Tibial nerve (tissue), 4 donors: Measurements from ENCODE around the gene RAB20. TPM values are rescaled to one million over a fixed set of nuclear protein-coding genes. Genes with fewer than 3 reads are reported as not detected.

Experiments
- DNase-seq, 2 donors: peaks; one replicate each; pipeline ENCODE4 v3.0.0-alpha.2; 2019; ENCODE audit warnings: low spot score in 2 of 2
- H3K27ac ChIP-seq, 4 donors: fragments of 200-600 bp; sonication (generic) in 3 of 4; one replicate each; pipeline ENCODE4 v1.5.1; 2017 to 2019; ENCODE audit warnings: mild to moderate bottlenecking in 1 of 4
- H3K27me3 ChIP-seq, 2 donors: fragments of 200-600 bp; sonication (generic) in 1 of 2; one replicate each; pipeline versions ENCODE4 v1.5.1 to v1.6.0; 2017 to 2019
- H3K36me3 ChIP-seq, 3 donors: fragments of 200-600 bp; sonication (generic); one replicate each; pipeline ENCODE4 v1.5.1; 2018 to 2019
- H3K4me1 ChIP-seq, 4 donors: fragments of 200-600 bp; sonication (generic) in 3 of 4; one replicate each; pipeline ENCODE4 v1.5.1; 2017 to 2019
- H3K4me3 ChIP-seq, 4 donors: fragments of 200-600 bp; sonication (generic) in 3 of 4; one replicate each; pipeline ENCODE4 v1.5.1; 2017 to 2019; ENCODE audit warnings: mild to moderate bottlenecking in 1 of 4, moderate library complexity in 1 of 4
- H3K9me3 ChIP-seq, 4 donors: fragments of 200-600 bp; sonication (generic) in 3 of 4; one replicate each; pipeline ENCODE4 v1.5.1; 2017 to 2019
- EP300 ChIP-seq, 2 donors: sonication (generic); formaldehyde crosslinking; IDR thresholded peaks; one replicate each; pipeline ENCODE4 v1.6.1; 2017; ENCODE audit warnings: antibody characterized with exemption in 2 of 2, mild to moderate bottlenecking in 1 of 2
- POLR2A ChIP-seq, 2 donors: fragments of 450-650 bp; IDR thresholded peaks; one replicate each; pipeline ENCODE4 v1.6.1; 2017; ENCODE audit warnings: antibody characterized with exemption in 2 of 2, mild to moderate bottlenecking in 2 of 2, moderate library complexity in 2 of 2
- WGBS, 2 donors: methylation state at CpG; one replicate each; pipeline ENCODE4 v1.1.5; 2018; 5-methylcytosine and 5-hydroxymethylcytosine counted together
- total RNA-seq, 4 donors: library from RNA; depleted of rRNA; stranded (reverse); fragments of >200 nt; gene quantifications; one replicate each; pipeline ENCODE4 v1.1.0, GENCODE V29; 2016
- TF ChIP-seq, protein P1 (sequence below), 5 experiments: fragments of 200-600 bp in 3 of 5; fragments of 450-650 bp in 2 of 5; sonication (generic) in 3 of 5; IDR thresholded peaks; one replicate each; pipeline ENCODE4 v1.5.1; 2016 to 2019; ENCODE audit warnings: antibody characterized with exemption in 5 of 5, mild to moderate bottlenecking in 3 of 5, moderate library complexity in 2 of 5

RAB20 gene
- total RNA-seq, 4 donors from 2014 or later: 28.5 to 52.5 (median 30.2) TPM

DNA sequence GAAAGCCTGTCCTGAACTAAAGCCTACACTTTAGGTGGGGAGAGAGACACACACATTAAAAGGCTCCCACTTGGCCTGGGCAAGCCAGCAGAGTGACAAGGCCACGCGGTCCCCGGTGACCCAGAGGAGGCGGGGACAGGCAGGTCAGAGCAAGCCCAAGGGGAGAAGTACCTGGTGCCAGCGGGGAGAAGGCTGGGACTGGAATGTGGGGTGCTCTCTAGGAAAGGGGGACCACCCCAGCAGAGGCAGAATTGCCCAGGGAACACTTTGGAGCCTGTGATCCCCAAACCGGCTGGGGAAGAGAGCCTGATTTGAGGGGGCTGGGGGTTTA is 82.3 kb downstream of the RAB20 start:
- H3K27ac ChIP-seq: peak overlapping the region; percentile 11 to 70 (median 55)
- TF ChIP-seq, protein P1, sequence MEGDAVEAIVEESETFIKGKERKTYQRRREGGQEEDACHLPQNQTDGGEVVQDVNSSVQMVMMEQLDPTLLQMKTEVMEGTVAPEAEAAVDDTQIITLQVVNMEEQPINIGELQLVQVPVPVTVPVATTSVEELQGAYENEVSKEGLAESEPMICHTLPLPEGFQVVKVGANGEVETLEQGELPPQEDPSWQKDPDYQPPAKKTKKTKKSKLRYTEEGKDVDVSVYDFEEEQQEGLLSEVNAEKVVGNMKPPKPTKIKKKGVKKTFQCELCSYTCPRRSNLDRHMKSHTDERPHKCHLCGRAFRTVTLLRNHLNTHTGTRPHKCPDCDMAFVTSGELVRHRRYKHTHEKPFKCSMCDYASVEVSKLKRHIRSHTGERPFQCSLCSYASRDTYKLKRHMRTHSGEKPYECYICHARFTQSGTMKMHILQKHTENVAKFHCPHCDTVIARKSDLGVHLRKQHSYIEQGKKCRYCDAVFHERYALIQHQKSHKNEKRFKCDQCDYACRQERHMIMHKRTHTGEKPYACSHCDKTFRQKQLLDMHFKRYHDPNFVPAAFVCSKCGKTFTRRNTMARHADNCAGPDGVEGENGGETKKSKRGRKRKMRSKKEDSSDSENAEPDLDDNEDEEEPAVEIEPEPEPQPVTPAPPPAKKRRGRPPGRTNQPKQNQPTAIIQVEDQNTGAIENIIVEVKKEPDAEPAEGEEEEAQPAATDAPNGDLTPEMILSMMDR (IDR thresholded peaks at IDR 0.05): no peak
- no peak for TF ChIP-seq EP300 (IDR thresholded peaks at IDR 0.05)
- no peak for TF ChIP-seq POLR2A (IDR thresholded peaks at IDR 0.05)
- H3K9me3 ChIP-seq: no peaks in the 10 kb centered on the region
- peaks cover 0 to 90% (median 0%) of the 10 kb centered on the region in 3 donors for H3K36me3 ChIP-seq
- no peak overlapping the region for H3K4me3 ChIP-seq
- no peak for DNase-seq
- no peaks in the 10 kb centered on the region for H3K27me3 ChIP-seq
- H3K4me1 ChIP-seq: peaks cover 0 to 23% (median 4%) of the 10 kb centered on the region in 4 donors
- WGBS, 2 donors: 69 to 78% methylated on average over 6 of the region's 6 CpGs

GRCh38 chr13:110478405-110479214 is 82.9 kb downstream of the RAB20 start:
- no peaks in the 10 kb centered on the region for H3K27me3 ChIP-seq
- no peak for DNase-seq
- no peaks in the 10 kb centered on the region for H3K9me3 ChIP-seq
- peaks cover 0 to 91% (median 0%) of the 10 kb centered on the region in 3 donors for H3K36me3 ChIP-seq
- TF ChIP-seq POLR2A (IDR thresholded peaks at IDR 0.05): no peak
- peak in 1 of 2 donors; percentile 35 for TF ChIP-seq EP300 (IDR thresholded peaks at IDR 0.05)
- H3K4me3 ChIP-seq: no peak overlapping the region
- peak overlapping the region; percentile 11 to 70 (median 55) for H3K27ac ChIP-seq
- peaks cover 0 to 23% (median 4%) of the 10 kb centered on the region in 4 donors for H3K4me1 ChIP-seq
- WGBS, 2 donors: 82 to 88% methylated on average over 16 of the region's 16 CpGs

GRCh38 chr13:110477706-110478245 is 83.7 kb downstream of the RAB20 start:
- H3K4me1 ChIP-seq: peaks cover 0 to 23% (median 4%) of the 10 kb centered on the region in 4 donors
- TF ChIP-seq EP300 (IDR thresholded peaks at IDR 0.05): no peak
- TF ChIP-seq, protein P1 (IDR thresholded peaks at IDR 0.05): no peak
- no peak for TF ChIP-seq POLR2A (IDR thresholded peaks at IDR 0.05)
- H3K9me3 ChIP-seq: no peaks in the 10 kb centered on the region
- peaks cover 0 to 91% (median 0%) of the 10 kb centered on the region in 3 donors for H3K36me3 ChIP-seq
- DNase-seq: no peak
- WGBS, 2 donors: 78% methylated on average over 4 of the region's 4 CpGs
- peak overlapping the region in 2 of 4 donors; percentile 32 to 68 for H3K27ac ChIP-seq
- H3K27me3 ChIP-seq: no peaks in the 10 kb centered on the region
- H3K4me3 ChIP-seq: no peak overlapping the region

GRCh38 chr13:110476220-110476617 is 85.3 kb downstream of the RAB20 start:
- Histone ChIP-seq H3K4me1 (peaks cover 0 to 28% (median 6%) of the 10 kb centered on the region in 4 donors), H3K9me3 (no peaks in the 10 kb centered on the region), H3K27ac (no peak overlapping the region), H3K27me3 (no peaks in the 10 kb centered on the region), H3K4me3 (no peak overlapping the region), H3K36me3 (peaks cover 0 to 96% (median 0%) of the 10 kb centered on the region in 3 donors)
- no peak for DNase-seq
- TF ChIP-seq, protein P1 (IDR thresholded peaks at IDR 0.05): no peak
- TF ChIP-seq POLR2A (IDR thresholded peaks at IDR 0.05): no peak
- TF ChIP-seq EP300 (IDR thresholded peaks at IDR 0.05): no peak
- 85 to 93% methylated on average over 6 to 12 of the region's 12 CpGs for WGBS, 2 donors

- H3K27ac ChIP-seq: no peak overlapping the region
- DNase-seq: no peak
- H3K36me3 ChIP-seq: peaks cover 0 to 100% (median 4%) of the 10 kb centered on the region in 3 donors
- no peaks in the 10 kb centered on the region for H3K27me3 ChIP-seq
- H3K9me3 ChIP-seq: no peaks in the 10 kb centered on the region
- 88 to 91% methylated on average over 16 to 18 of the region's 18 CpGs for WGBS, 2 donors
- H3K4me1 ChIP-seq: peaks cover 0 to 28% (median 8%) of the 10 kb centered on the region in 4 donors
- TF ChIP-seq POLR2A (IDR thresholded peaks at IDR 0.05) (no peak), EP300 (IDR thresholded peaks at IDR 0.05) (no peak)
- TF ChIP-seq, protein P1 (IDR thresholded peaks at IDR 0.05): no peak
- H3K4me3 ChIP-seq: no peak overlapping the region
Measured at GRCh38 chr13:110475550-110476219, 85.8 kb downstream of the RAB20 start.
